ENCODE results near the gene ZFHX3. TPM values are rescaled to one million over a fixed set of nuclear protein-coding genes. Genes with fewer than 3 reads are reported as not detected.

The ZFHX3 gene
- total and polyA plus RNA-seq, 11 donors = 3.8 to 21.6 (median 13.6) TPM

DNA sequence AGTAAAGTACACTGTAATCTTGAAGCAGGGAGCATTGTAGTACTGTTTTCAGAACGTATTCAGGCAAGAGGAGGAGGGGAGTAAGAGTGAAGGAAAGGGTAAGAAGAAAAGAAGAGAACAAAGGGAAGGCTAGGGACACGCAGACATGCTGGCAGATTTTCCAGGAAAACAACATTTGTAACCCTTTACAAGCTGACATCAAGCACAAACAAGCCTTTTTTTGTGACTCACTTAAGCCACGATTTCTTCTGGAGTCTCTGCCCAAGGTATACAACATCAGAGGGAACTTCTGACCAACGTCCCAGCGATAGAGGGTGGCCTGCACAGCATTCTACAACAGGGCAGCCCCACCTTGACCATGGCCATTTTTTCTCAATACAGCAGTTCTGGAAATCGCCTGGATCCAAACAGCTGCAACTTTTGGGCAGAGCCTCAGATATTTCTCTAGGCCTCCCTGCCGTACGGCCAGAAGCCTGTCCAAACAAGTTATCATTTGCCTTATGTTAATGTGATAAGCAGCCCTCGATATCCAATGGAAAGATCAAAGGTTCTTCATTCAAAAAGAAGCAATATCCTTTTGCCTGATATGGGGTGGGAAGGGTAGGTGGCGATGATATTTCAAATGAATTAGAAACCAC, 247.3 kb downstream of the ZFHX3 start:
- WGBS, 4 donors = 70 to 80% (median 77%) methylated on average over 10 of the region's 10 CpGs

DNA sequence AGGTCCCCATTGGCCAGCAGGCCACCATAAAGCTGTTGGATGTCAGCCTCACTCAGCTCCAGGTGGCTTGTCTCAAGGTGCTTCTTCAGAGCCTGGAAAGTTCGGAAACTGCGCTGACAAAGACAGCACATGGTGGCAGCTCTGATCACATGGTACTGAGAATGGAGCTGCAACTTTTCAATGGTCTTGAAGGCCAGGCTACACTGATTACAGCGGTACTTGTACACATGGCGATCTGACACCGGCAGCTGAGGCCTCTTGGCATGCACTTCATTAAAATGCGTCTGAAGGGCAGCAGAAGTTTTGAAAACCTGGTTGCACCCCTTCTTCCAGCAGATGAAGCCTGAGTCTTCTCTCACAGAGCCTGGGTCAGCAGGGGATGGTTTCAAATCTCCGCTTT, 249.7 kb downstream of the ZFHX3 start:
- Histone ChIP-seq H3K4me1 (peaks cover 0 to 16% (median 2%) of the 10 kb centered on the region in 12 donors), H3K27ac (peak overlapping the region in 3 of 12 donors; percentile 18 to 63 (median 28)), H3K36me3 (peaks cover 0 to 72% (median 58%) of the 10 kb centered on the region in 9 donors), H3K4me3 (no peak overlapping the region), H3K27me3 (no peaks in the 10 kb centered on the region), H3K9me3 (no peaks in the 10 kb centered on the region)
- ATAC-seq (peak in 1 of 4 donors; percentile 7), DNase-seq (no peak)
- no peak for TF ChIP-seq POLR2A (IDR thresholded peaks at IDR 0.05)
- TF ChIP-seq CTCF (IDR thresholded peaks at IDR 0.05) = no peak
- intact Hi-C loops (cut with DNase I) = no loop called here
- WGBS, 4 donors = 75 to 85% (median 80%) methylated on average over 7 of the region's 7 CpGs

More for the DNA sequence above, 247.3 kb downstream of the ZFHX3 start:
- H3K4me3 ChIP-seq = no peak overlapping the region
- TF ChIP-seq POLR2A (IDR thresholded peaks at IDR 0.05) (no peak), CTCF (IDR thresholded peaks at IDR 0.05) (no peak)
- intact Hi-C loops (cut with DNase I) = no loop called here
- ATAC-seq = no peak
- H3K27ac ChIP-seq = no peak overlapping the region
- DNase-seq = no peak
- H3K9me3 ChIP-seq = no peaks in the 10 kb centered on the region
- H3K36me3 ChIP-seq = peaks cover 0 to 54% (median 38%) of the 10 kb centered on the region in 9 donors
- H3K4me1 ChIP-seq = peaks cover 0 to 16% (median 2%) of the 10 kb centered on the region in 12 donors
- H3K27me3 ChIP-seq = no peaks in the 10 kb centered on the region

DNA sequence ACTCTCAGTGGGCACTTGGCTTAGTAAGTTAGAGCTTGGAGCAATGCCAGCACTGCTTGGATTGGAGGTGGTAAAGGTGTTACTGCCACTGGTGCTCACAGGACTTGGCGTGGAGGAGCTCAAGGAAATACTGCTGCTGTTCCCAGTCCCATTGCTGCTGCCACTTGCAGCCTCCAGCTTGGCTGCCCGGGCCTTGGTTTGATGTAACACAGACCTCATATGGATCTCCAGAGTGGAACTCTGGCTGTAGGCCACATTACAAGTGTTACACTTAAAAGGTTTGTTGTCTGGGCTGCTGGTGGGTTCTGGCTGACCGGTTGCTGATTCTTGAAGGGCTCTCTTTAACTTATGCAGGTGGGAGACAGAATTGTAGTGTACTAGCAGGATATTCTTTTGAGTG, 250.3 kb downstream of the ZFHX3 start:
- peak; percentile 90 to 95 (median 93) for ATAC-seq
- Histone ChIP-seq H3K9me3 (no peaks in the 10 kb centered on the region), H3K4me3 (no peak overlapping the region), H3K27ac (peak overlapping the region in 3 of 12 donors; percentile 18 to 63 (median 28)), H3K36me3 (peaks cover 0 to 76% (median 62%) of the 10 kb centered on the region in 9 donors), H3K27me3 (no peaks in the 10 kb centered on the region), H3K4me1 (peaks cover 0 to 16% (median 2%) of the 10 kb centered on the region in 12 donors)
- peak in 4 of 5 donors; percentile 46 to 76 (median 60) for DNase-seq
- TF ChIP-seq POLR2A (IDR thresholded peaks at IDR 0.05) = no peak
- TF ChIP-seq CTCF (IDR thresholded peaks at IDR 0.05) = no peak
- intact Hi-C loops (cut with DNase I) = no loop called here
- 41 to 62% (median 53%) methylated on average over 3 of the region's 3 CpGs for WGBS, 4 donors

GRCh38 chr16:72796222-72796621, 251.7 kb downstream of the ZFHX3 start:
- Histone ChIP-seq H3K4me3 (no peak overlapping the region), H3K4me1 (peaks cover 0 to 16% (median 2%) of the 10 kb centered on the region in 12 donors), H3K27me3 (no peaks in the 10 kb centered on the region), H3K9me3 (no peaks in the 10 kb centered on the region), H3K27ac (no peak overlapping the region), H3K36me3 (peaks cover 0 to 78% (median 68%) of the 10 kb centered on the region in 9 donors)
- ATAC-seq = no peak
- TF ChIP-seq POLR2A (IDR thresholded peaks at IDR 0.05) = no peak
- no peak for TF ChIP-seq CTCF (IDR thresholded peaks at IDR 0.05)
- intact Hi-C loops (cut with DNase I) = no loop called here
- DNase-seq = no peak
- 95 to 99% (median 97%) methylated on average over 16 to 18 of the region's 18 CpGs for WGBS, 4 donors

All from heart left ventricle (tissue), 16 donors.